Measurements from ENCODE around the gene TMEM126B.

TMEM126B gene

DNA sequence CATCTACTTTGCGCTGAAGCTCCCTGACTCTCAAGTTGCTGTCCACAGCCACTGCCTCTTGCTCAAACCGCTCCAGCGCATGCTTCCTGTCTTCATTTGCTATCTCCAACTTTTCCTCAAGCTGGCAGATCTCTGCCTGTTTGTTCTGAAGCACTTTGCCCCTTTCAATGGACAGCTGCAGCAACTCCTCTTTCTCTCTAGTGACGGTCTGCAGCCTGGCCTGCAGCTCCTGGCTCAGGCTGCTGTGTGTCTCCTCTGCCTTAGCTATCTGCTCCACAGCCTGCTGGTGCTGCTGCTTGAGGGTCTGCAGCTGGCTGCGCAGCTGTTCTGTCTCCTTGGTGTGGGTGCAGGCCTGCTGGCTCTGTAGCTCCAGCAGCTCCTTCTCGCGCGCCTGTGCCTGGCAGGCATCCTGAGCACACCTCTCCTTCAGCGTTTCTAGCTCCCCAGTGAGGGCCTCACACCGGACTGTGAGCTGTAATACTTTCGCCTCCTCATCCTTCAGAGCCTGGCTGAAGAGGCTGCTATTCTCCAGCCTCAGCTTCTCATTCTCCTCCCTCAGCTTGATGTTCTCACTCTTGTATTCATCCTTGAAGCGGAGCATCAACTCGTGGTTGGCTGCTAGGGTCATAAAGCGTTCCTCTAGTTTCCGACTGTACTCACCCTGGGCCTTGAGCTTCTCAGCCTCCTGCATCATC lies 56.9 kb downstream of the TMEM126B start:
- DNase-seq: no peak

GRCh38 chr11:85685820-85686459 lies 57.5 kb downstream of the TMEM126B start, which contains the start of gene CCDC89:
Gene CCDC89 (minus strand): TSS chr11:85686195. CDS start chr11:85686130, 65 bp downstream.
- no peak for DNase-seq

Data from activated CD4-positive, alpha-beta T cell treated with anti-CD3 and anti-CD28 coated beads, Interleukin-2, Interleukin-6, amounts not matched to agents 100 ng/mL and 50 ng/mL, durations not matched to agents 16 hours and 8 hours (primary cell).